ENCODE results near the gene FCER1G. TPM values are rescaled to one million over a fixed set of nuclear protein-coding genes. Genes with fewer than 3 reads are reported as not detected.

The FCER1G gene
- total and polyA plus RNA-seq, 2 of the 8 experiments (the other 6 are each of a cell fraction or from before 2014, with no cell fraction given), result 1.6 TPM; not detected in 1

DNA sequence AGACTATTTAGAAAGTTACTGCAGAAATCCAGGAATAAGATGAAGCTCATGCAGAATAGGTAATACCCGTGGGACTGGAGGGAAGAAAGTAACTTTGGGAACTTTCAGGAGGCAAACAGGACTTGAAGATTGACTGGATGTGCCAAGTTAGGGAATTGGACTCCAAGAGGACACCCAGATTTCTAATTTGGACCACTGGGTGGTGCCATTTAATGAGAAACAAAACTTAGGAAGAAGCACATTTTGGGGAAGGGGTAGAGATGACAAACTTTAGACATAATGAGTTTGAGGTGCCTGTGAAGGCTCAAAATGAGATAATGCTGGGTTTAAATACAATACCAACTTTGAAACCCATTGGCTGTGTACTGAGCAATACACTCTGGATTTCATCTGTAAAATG is 34.5 kb upstream of the FCER1G start:
- Histone ChIP-seq H2AK5ac (ENCODE audit: low read depth, low read length) (no peak overlapping the region), H3K4ac (replicated peaks; ENCODE audit: insufficient read length, low read depth, low read length) (no peak overlapping the region), H2BK20ac (ENCODE audit: low read length) (no peak overlapping the region), H2BK5ac (ENCODE audit: low read depth, low read length) (no peak overlapping the region), H3K4me3 (ENCODE audit: extremely low read depth in 1 of 4, insufficient read depth in 2 of 4, low read depth in 3 of 4, low read length in 4 of 4) (no peak overlapping the region), H3K9ac (replicated peaks in 1 of 4; ENCODE audit: extremely low read depth in 1 of 4, low read depth in 3 of 4, low read length in 3 of 4) (no peak overlapping the region), H2BK120ac (replicated peaks; ENCODE audit: low read depth, low read length) (no peak overlapping the region), H3K79me2 (ENCODE audit: control insufficient read depth in 1 of 2, insufficient read depth in 2 of 2, low read length in 2 of 2) (peaks cover 0 to 4% of the 10 kb centered on the region in 2 experiments; a peak in 1 of 4 replicates), H2BK15ac (ENCODE audit: low read length) (no peak overlapping the region), H3K36me3 (ENCODE audit: control insufficient read depth in 2 of 4, insufficient read depth in 4 of 4, low read length in 3 of 4) (peaks cover 0 to 2% (median 0%) of the 10 kb centered on the region in 4 experiments; a peak in 1 of 8 replicates), H4K8ac (ENCODE audit: extremely low read depth, insufficient read depth, low read length) (no peak overlapping the region), H3K27ac (ENCODE audit: low read depth, low read length) (no peak overlapping the region), H3K23ac (ENCODE audit: insufficient read length) (no peak overlapping the region), H3K79me1 (ENCODE audit: low read depth, low read length) (peaks cover 4% of the 10 kb centered on the region), H3K56ac (replicated peaks; ENCODE audit: insufficient read length, low read depth, low read length) (no peak overlapping the region), H2AFZ (ENCODE audit: low read length) (no peak overlapping the region), H4K91ac (replicated peaks; ENCODE audit: insufficient read length, low read length) (no peak overlapping the region), H3K23me2 (ENCODE audit: low read depth, low read length) (peaks cover 2% of the 10 kb centered on the region; the same call in 1 of the 2 replicates), H4K20me1 (replicated peaks in 1 of 2; ENCODE audit: control insufficient read depth in 1 of 2, insufficient read depth in 2 of 2, low read length in 2 of 2) (peaks cover 0 to 4% of the 10 kb centered on the region in 2 experiments), H3K14ac (ENCODE audit: insufficient read length) (no peak overlapping the region), H3K18ac (ENCODE audit: extremely low read depth, low read length) (no peak overlapping the region), H3K9me3 (ENCODE audit: insufficient read depth in 2 of 2, low read depth in 1 of 2, low read length in 1 of 2) (no peaks in the 10 kb centered on the region), H4K5ac (ENCODE audit: insufficient read length, low read depth, low read length) (no peak overlapping the region), H3K27me3 (replicated peaks in 1 of 4; ENCODE audit: control insufficient read depth in 3 of 4, extremely low read depth in 1 of 4, insufficient read depth in 3 of 4, low read length in 3 of 4) (no peaks in the 10 kb centered on the region), H2BK12ac (ENCODE audit: low read depth, low read length) (no peak overlapping the region), H3K4me2 (ENCODE audit: insufficient read depth in 1 of 2, low read depth in 2 of 2, low read length in 2 of 2) (no peak overlapping the region), H3K4me1 (replicated peaks in 1 of 4; ENCODE audit: control insufficient read depth in 3 of 4, insufficient read depth in 4 of 4, low read length in 3 of 4) (peaks cover 0 to 13% (median under 1%) of the 10 kb centered on the region in 4 experiments; a peak in 3 of 7 replicates)
- ChIA-PET CTCF (ENCODE audit: partially characterized antibody) (interaction anchor here (0.9 to 5.5 kb wide), 10 partner anchors 10 to 259 kb away, joined by 3 to 37 read pairs (median 4); partner anchors contain the start of genes CFAP126 and PPOX), POLR2A (ENCODE audit: partially characterized antibody) (interaction anchor here (1.6 kb wide), 1 partner anchor 20 kb away, joined by 5 read pairs; no protein-coding TSS in a partner anchor)
- no peak for FAIRE-seq
- TF ChIP-seq, protein P1, sequence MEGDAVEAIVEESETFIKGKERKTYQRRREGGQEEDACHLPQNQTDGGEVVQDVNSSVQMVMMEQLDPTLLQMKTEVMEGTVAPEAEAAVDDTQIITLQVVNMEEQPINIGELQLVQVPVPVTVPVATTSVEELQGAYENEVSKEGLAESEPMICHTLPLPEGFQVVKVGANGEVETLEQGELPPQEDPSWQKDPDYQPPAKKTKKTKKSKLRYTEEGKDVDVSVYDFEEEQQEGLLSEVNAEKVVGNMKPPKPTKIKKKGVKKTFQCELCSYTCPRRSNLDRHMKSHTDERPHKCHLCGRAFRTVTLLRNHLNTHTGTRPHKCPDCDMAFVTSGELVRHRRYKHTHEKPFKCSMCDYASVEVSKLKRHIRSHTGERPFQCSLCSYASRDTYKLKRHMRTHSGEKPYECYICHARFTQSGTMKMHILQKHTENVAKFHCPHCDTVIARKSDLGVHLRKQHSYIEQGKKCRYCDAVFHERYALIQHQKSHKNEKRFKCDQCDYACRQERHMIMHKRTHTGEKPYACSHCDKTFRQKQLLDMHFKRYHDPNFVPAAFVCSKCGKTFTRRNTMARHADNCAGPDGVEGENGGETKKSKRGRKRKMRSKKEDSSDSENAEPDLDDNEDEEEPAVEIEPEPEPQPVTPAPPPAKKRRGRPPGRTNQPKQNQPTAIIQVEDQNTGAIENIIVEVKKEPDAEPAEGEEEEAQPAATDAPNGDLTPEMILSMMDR (IDR thresholded peaks at IDR 0.05; ENCODE audit: control extremely low read depth in 1 of 3, insufficient read depth in 1 of 3, low read depth in 1 of 3, low read length in 3 of 3), result peak in 2 of 3 experiments; percentile 36 to 46; a peak in 3 of 4 replicates
- no peak for TF ChIP-seq TEAD4 (IDR thresholded peaks at IDR 0.05; ENCODE audit: low read depth, low read length)
- TF ChIP-seq RAD21 (IDR thresholded peaks at IDR 0.05 in 1 of 2, conservative IDR thresholded peaks at IDR 0.05 in 1 of 2; ENCODE audit: low read depth in 2 of 2, low read length in 2 of 2), result peak; percentile 51 to 63
- DNase-seq (ENCODE audit: low read depth in 1 of 2, low spot score in 2 of 2), result no peak
- WGBS, 2 experiments (ENCODE audit: extremely low coverage in 1 of 2, insufficient coverage in 1 of 2, insufficient read length in 1 of 2, insufficient replicate concordance in 2 of 2, low coverage in 1 of 2, low lambda C conversion rate in 2 of 2, missing lambda C conversion rate in 1 of 2), result 83% methylated on average over 1 of the region's 1 CpG; no CpG with 5 or more reads in 1 of the 2 experiments
